ENCODE results near the gene CYP1B1. TPM values are rescaled to one million over a fixed set of nuclear protein-coding genes. Genes with fewer than 3 reads are reported as not detected.

Gene CYP1B1
- total and polyA plus RNA-seq, 2 of the 4 experiments (the other 2 are of a cell fraction): 0.65 to 1.1 TPM

DNA sequence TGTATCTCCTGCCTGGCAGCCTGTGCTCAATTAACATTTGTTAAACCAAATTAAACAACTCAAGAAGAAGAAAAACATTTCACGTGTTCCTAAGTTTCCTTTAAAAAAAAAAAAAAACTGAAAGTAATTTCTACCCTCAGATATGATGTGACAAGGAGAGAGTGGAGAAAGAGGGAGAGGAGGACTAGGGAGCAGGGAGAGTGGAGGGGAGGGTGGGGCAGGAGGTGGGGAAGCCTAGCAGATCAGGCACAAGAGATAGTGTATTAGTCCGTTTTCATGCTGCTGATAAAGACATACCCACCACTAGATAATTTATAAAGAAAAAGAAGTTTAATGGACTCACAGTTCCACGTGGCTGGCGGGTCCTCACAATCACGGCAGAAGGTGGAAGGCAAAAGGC, 46.4 kb downstream of the CYP1B1 start:
- H4K91ac ChIP-seq (ENCODE audit: insufficient read depth, low read depth, low read length): no peak overlapping the region
- no peak overlapping the region for H2BK120ac ChIP-seq (ENCODE audit: low read depth, low read length)
- no peak overlapping the region for H2BK5ac ChIP-seq (ENCODE audit: low read depth, low read length, poor library complexity, severe bottlenecking)
- H3K4me2 ChIP-seq (ENCODE audit: low read depth, low read length): no peak overlapping the region
- no peak overlapping the region for H2AFZ ChIP-seq (replicated peaks; ENCODE audit: low read length, poor library complexity)
- no peak overlapping the region for H4K5ac ChIP-seq (ENCODE audit: low read depth, low read length)
- H3K14ac ChIP-seq (replicated peaks; ENCODE audit: low read depth, low read length): no peak overlapping the region
- no peak overlapping the region for H2AK5ac ChIP-seq (ENCODE audit: low read depth, low read length)
- no peak for TF ChIP-seq RFX5 (IDR thresholded peaks at IDR 0.05; ENCODE audit: low read depth, low read length)
- TF ChIP-seq CHD1 (IDR thresholded peaks at IDR 0.05; ENCODE audit: low read depth, low read length): no peak
- no peak for TF ChIP-seq MAFK (IDR thresholded peaks at IDR 0.05; ENCODE audit: low read depth, low read length)
- TF ChIP-seq, protein P1, sequence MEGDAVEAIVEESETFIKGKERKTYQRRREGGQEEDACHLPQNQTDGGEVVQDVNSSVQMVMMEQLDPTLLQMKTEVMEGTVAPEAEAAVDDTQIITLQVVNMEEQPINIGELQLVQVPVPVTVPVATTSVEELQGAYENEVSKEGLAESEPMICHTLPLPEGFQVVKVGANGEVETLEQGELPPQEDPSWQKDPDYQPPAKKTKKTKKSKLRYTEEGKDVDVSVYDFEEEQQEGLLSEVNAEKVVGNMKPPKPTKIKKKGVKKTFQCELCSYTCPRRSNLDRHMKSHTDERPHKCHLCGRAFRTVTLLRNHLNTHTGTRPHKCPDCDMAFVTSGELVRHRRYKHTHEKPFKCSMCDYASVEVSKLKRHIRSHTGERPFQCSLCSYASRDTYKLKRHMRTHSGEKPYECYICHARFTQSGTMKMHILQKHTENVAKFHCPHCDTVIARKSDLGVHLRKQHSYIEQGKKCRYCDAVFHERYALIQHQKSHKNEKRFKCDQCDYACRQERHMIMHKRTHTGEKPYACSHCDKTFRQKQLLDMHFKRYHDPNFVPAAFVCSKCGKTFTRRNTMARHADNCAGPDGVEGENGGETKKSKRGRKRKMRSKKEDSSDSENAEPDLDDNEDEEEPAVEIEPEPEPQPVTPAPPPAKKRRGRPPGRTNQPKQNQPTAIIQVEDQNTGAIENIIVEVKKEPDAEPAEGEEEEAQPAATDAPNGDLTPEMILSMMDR (conservative IDR thresholded peaks at IDR 0.05; ENCODE audit: low read depth, low read length): no peak
- no peak for TF ChIP-seq MXI1 (IDR thresholded peaks at IDR 0.05; ENCODE audit: borderline replicate concordance, low read depth, low read length)
- TF ChIP-seq, protein P2, sequence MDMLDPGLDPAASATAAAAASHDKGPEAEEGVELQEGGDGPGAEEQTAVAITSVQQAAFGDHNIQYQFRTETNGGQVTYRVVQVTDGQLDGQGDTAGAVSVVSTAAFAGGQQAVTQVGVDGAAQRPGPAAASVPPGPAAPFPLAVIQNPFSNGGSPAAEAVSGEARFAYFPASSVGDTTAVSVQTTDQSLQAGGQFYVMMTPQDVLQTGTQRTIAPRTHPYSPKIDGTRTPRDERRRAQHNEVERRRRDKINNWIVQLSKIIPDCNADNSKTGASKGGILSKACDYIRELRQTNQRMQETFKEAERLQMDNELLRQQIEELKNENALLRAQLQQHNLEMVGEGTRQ (IDR thresholded peaks at IDR 0.05; ENCODE audit: low read depth, low read length): no peak
- TF ChIP-seq MAZ (IDR thresholded peaks at IDR 0.05; ENCODE audit: borderline replicate concordance, low read depth, low read length): no peak
- TF ChIP-seq SMC3 (IDR thresholded peaks at IDR 0.05; ENCODE audit: low read depth, low read length): no peak
- no peak for TF ChIP-seq BHLHE40 (IDR thresholded peaks at IDR 0.05; ENCODE audit: low read depth, low read length)
- TF ChIP-seq, protein P3, sequence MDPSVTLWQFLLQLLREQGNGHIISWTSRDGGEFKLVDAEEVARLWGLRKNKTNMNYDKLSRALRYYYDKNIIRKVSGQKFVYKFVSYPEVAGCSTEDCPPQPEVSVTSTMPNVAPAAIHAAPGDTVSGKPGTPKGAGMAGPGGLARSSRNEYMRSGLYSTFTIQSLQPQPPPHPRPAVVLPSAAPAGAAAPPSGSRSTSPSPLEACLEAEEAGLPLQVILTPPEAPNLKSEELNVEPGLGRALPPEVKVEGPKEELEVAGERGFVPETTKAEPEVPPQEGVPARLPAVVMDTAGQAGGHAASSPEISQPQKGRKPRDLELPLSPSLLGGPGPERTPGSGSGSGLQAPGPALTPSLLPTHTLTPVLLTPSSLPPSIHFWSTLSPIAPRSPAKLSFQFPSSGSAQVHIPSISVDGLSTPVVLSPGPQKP (IDR thresholded peaks at IDR 0.05; ENCODE audit: borderline replicate concordance, low read depth, low read length): no peak
- TF ChIP-seq CEBPB (IDR thresholded peaks at IDR 0.05; ENCODE audit: low read depth, low read length): no peak
- TF ChIP-seq RCOR1 (IDR thresholded peaks at IDR 0.05; ENCODE audit: insufficient replicate concordance, low read length): no peak
- no peak for TF ChIP-seq RAD21 (IDR thresholded peaks at IDR 0.05; ENCODE audit: low read length)
- no peak for TF ChIP-seq POLR2A (IDR thresholded peaks at IDR 0.05; ENCODE audit: low read depth, low read length)
- no peak for TF ChIP-seq FOS (IDR thresholded peaks at IDR 0.05; ENCODE audit: low read depth, low read length)
- TF ChIP-seq NFE2L2 (IDR thresholded peaks at IDR 0.05; ENCODE audit: low read depth, low read length): no peak
- no peak overlapping the region for H3K4ac ChIP-seq (ENCODE audit: low read depth, low read length)
- no TSS peak for BruUV-seq (replicated peaks)
- no peak overlapping the region for H3K23ac ChIP-seq (ENCODE audit: low read depth, low read length)
- no peak overlapping the region for H4K8ac ChIP-seq (ENCODE audit: low read depth in 2 of 2, low read length in 2 of 2)
- no peak overlapping the region for H3K9ac ChIP-seq (ENCODE audit: low read depth, low read length)
- H3K27me3 ChIP-seq (ENCODE audit: control insufficient read depth, insufficient read depth, low read length): peaks cover 4% of the 10 kb centered on the region
- no peak overlapping the region for H2BK20ac ChIP-seq (ENCODE audit: low read depth, low read length)
- intact Hi-C loops (cut with micrococcal nuclease) (no loop called here), in situ Hi-C loops (cut with MboI; ENCODE audit: low sequenced_read_pairs) (no loop called here), dilution Hi-C loops (cut with HindIII; ENCODE audit: low sequenced_read_pairs, unreplicated experiment) (no loop called here)
- H3K36me3 ChIP-seq (ENCODE audit: control insufficient read depth, insufficient read depth, low read length): no peaks in the 10 kb centered on the region
- ChIA-PET CTCF (no interaction called here), POLR2A (ENCODE audit: unreplicated experiment) (no interaction called here)
- no peak overlapping the region for H3K56ac ChIP-seq (ENCODE audit: extremely low read depth, insufficient read depth, low read length)
- no peaks in the 10 kb centered on the region for H3K79me1 ChIP-seq (ENCODE audit: low read depth in 1 of 2, low read length in 2 of 2)
- H2BK15ac ChIP-seq (ENCODE audit: low read depth, low read length): no peak overlapping the region
- H3K18ac ChIP-seq (ENCODE audit: low read depth, low read length): no peak overlapping the region
- no peak overlapping the region for H3K27ac ChIP-seq (ENCODE audit: insufficient read depth, low read length)
- ATAC-seq (ENCODE audit: low read depth): no peak
- H2AK9ac ChIP-seq (replicated peaks; ENCODE audit: low read depth, low read length, poor library complexity): no peak overlapping the region
- H3K9me3 ChIP-seq (ENCODE audit: control insufficient read depth, insufficient read depth, low read length): no peaks in the 10 kb centered on the region
- H3K4me3 ChIP-seq (ENCODE audit: insufficient read depth, low read depth, low read length): no peak overlapping the region
- DNase-seq: no peak
- no peaks in the 10 kb centered on the region for H3K9me1 ChIP-seq (ENCODE audit: insufficient read depth, low read length)
- WGBS, 2 experiments (ENCODE audit: extremely low coverage in 2 of 2, insufficient read length in 1 of 2): no CpG with 5 or more reads among the region's 5 CpGs
- no peaks in the 10 kb centered on the region for H3K4me1 ChIP-seq (ENCODE audit: control insufficient read depth, insufficient read depth, low read length)
- no peaks in the 10 kb centered on the region for H4K20me1 ChIP-seq (ENCODE audit: insufficient read depth, low read length)

All from IMR-90 (cell line).